Mucosa of gallbladder (tissue), 1 donor: ENCODE data around the gene UGT2B28. TPM values are rescaled to one million over a fixed set of nuclear protein-coding genes. Genes with fewer than 3 reads are reported as not detected.
"Not testable (repeated sequence)": the region's sequence is repeated elsewhere in the genome, so short reads cannot be mapped to it uniquely, and the experiment has no call there.

Experiments used
- DNase-seq: peaks from one replicate; pipeline ENCODE4 v3.0.0-alpha.2; 2020; ENCODE audit warnings: low spot score
- total RNA-seq: library from RNA; stranded (reverse); gene quantifications from one replicate; pipeline ENCODE4 v1.2.1, GENCODE V29; 2021
- donor health status: DM: no; HTN: no; CAD: no.

Gene UGT2B28
- total RNA-seq, 1 donor from 2014 or later, result 83.4 TPM

- DNase-seq, result not testable (repeated sequence)
Observed at GRCh38 chr4:69343558-69344420, 63.5 kb downstream of the UGT2B28 start.

Other genes starting within 250 kb of the UGT2B28 start
- 13.9 TPM for gene UGT2B7, start 184.0 kb upstream of the UGT2B28 start, total RNA-seq
- gene UGT2B11, start 65.7 kb upstream of the UGT2B28 start, total RNA-seq, result 26.2 TPM
- 0.29 TPM for gene UGT2B4, start 215.4 kb downstream of the UGT2B28 start, total RNA-seq